B cell (primary cell): Measurements from ENCODE around the gene KRTAP10-5. TPM values are rescaled to one million over a fixed set of nuclear protein-coding genes. Genes with fewer than 3 reads are reported as not detected.

Experiments
- ATAC-seq: fragments of 200-7000 bp; cut with Tn5 transposase; one replicate; pipeline ENCODE4 v1.10.0; 2021; ENCODE audit warnings: low read depth, mild to moderate bottlenecking, moderate number of reproducible peaks, moderate library complexity
- CTCF ChIA-PET: fragments of 350-600 bp; sonication (Branson Sonifier 250); formaldehyde crosslinking; loops from one replicate; lab custom pipeline; 2021; ENCODE audit warnings: antibody characterized with exemption, inconsistent platforms; lab: Charles Lee
- POLR2A ChIA-PET: fragments of 350-600 bp; sonication (Branson Sonifier 250); formaldehyde crosslinking; loops from one replicate; lab custom pipeline; 2021; ENCODE audit warnings: antibody characterized with exemption; lab: Charles Lee
- DNase-seq: peaks from one replicate; pipeline ENCODE4 v3.0.0; 2013
- H2AFZ ChIP-seq: 2 replicates; pipeline ENCODE4 v1.6.1; 2012; ENCODE audit warnings: mild to moderate bottlenecking, low read depth, low read length; ENCODE audit not compliant: insufficient read depth, poor library complexity, severe bottlenecking
- H3K27ac ChIP-seq, 2 donors: 1 replicate in 1 of 2; 2 replicates in 1 of 2; pipeline ENCODE4 v1.5.1; 2012 to 2013; ENCODE audit warnings: low read length in 2 of 2, mild to moderate bottlenecking in 2 of 2, moderate library complexity in 1 of 2
- H3K27me3 ChIP-seq, 4 experiments: fragments of 200-600 bp in 1 of 4; sonication (generic) in 1 of 4; replicated peaks in 1 of 4; 1 replicate in 2 of 4; 2 replicates in 2 of 4; pipeline versions ENCODE4 v1.6.1 to v1.7.0; 2013 to 2016; ENCODE audit warnings: low read length in 3 of 4, mild to moderate bottlenecking in 2 of 4, mixed read lengths in 1 of 4, moderate library complexity in 1 of 4; ENCODE audit not compliant: insufficient read depth in 4 of 4, control insufficient read depth in 3 of 4; ENCODE audit errors: control extremely low read depth in 1 of 4
- H3K36me3 ChIP-seq, 2 experiments: replicated peaks in 1 of 2; 1 replicate in 1 of 2; 2 replicates in 1 of 2; pipeline versions ENCODE4 v1.6.1 to v1.7.1; 2013; ENCODE audit warnings: low read length in 1 of 2; ENCODE audit not compliant: insufficient read depth in 2 of 2, control insufficient read depth in 1 of 2; ENCODE audit errors: control extremely low read depth in 1 of 2, extremely low read depth in 1 of 2
- H3K4me1 ChIP-seq, 2 donors: fragments of 200-600 bp in 1 of 2; sonication (generic) in 1 of 2; 1 replicate in 1 of 2; 2 replicates in 1 of 2; pipeline versions ENCODE4 v1.5.1 to v1.6.1; 2013 to 2017; ENCODE audit warnings: low read length in 2 of 2; ENCODE audit not compliant: control insufficient read depth in 2 of 2, insufficient read depth in 2 of 2
- H3K4me2 ChIP-seq: replicated peaks from 2 replicates; pipeline ENCODE3; 2012; ENCODE audit warnings: mild to moderate bottlenecking, low read depth, low read length; ENCODE audit not compliant: poor library complexity, severe bottlenecking
- H3K4me3 ChIP-seq, 5 experiments: fragments of 200-600 bp in 1 of 5; sonication (generic) in 1 of 5; 1 replicate in 3 of 5; 2 replicates in 2 of 5; pipeline versions ENCODE4 v1.5.1 to v1.7.0; 2011 to 2016; ENCODE audit warnings: low read length in 4 of 5, mild to moderate bottlenecking in 4 of 5, low read depth in 2 of 5, control low read depth in 1 of 5, moderate library complexity in 1 of 5; ENCODE audit not compliant: insufficient read depth in 1 of 5; ENCODE audit errors: control extremely low read depth in 1 of 5, extremely low read depth in 1 of 5
- H3K79me2 ChIP-seq: fragments of 200-600 bp; sonication (generic); one replicate; pipeline ENCODE4 v1.6.0; 2016; ENCODE audit warnings: low read length; ENCODE audit not compliant: control insufficient read depth, insufficient read depth
- H3K9ac ChIP-seq: fragments of 200-600 bp; sonication (generic); 2 replicates; pipeline ENCODE4 v1.6.1; 2017; ENCODE audit warnings: mild to moderate bottlenecking, low read length, moderate library complexity
- H3K9me3 ChIP-seq, 3 donors: one replicate each; pipeline versions ENCODE4 v1.6.1 to v1.7.1; 2013; ENCODE audit warnings: low read length in 2 of 3; ENCODE audit not compliant: control insufficient read depth in 2 of 3, insufficient read depth in 1 of 3; ENCODE audit errors: control extremely low read depth in 1 of 3
- H4K20me1 ChIP-seq: 2 replicates; pipeline ENCODE4 v1.6.0; 2012; ENCODE audit warnings: mild to moderate bottlenecking, low read length; ENCODE audit not compliant: insufficient read depth, control insufficient read depth, poor library complexity, severe bottlenecking
- H3K27ac Mint-ChIP-seq: one replicate; pipeline ENCODE4 v1.8.0; 2021; ENCODE audit warnings: mixed read lengths
- H3K27me3 Mint-ChIP-seq: one replicate; pipeline ENCODE4 v1.8.0; 2021; ENCODE audit warnings: mixed read lengths
- H3K4me1 Mint-ChIP-seq: one replicate; pipeline ENCODE4 v1.8.0; 2021; ENCODE audit warnings: mixed read lengths
- H3K4me3 Mint-ChIP-seq: one replicate; pipeline ENCODE4 v1.8.0; 2021; ENCODE audit warnings: mixed read lengths
- H3K9me3 Mint-ChIP-seq: one replicate; pipeline ENCODE4 v1.8.0; 2022; ENCODE audit warnings: mixed read lengths; ENCODE audit not compliant: insufficient read depth
- CTCF ChIP-seq: fragments of 200-600 bp; IDR thresholded peaks from one replicate; pipeline ENCODE4 v1.8.0; 2022; ENCODE audit warnings: antibody characterized with exemption, mild to moderate bottlenecking
- EZH2 ChIP-seq: IDR thresholded peaks from 2 replicates; pipeline ENCODE4 v1.6.1; 2012; ENCODE audit warnings: borderline replicate concordance, low read depth, mild to moderate bottlenecking, moderate library complexity, low read length; ENCODE audit not compliant: insufficient read depth, poor library complexity, severe bottlenecking
- WGBS: methylation state at CpG from one replicate; pipeline ENCODE4 v1.1.5; 2013; ENCODE audit warnings: missing lambda C conversion rate; ENCODE audit not compliant: insufficient coverage; 5-methylcytosine and 5-hydroxymethylcytosine counted together
- intact Hi-C: fragments of 100-400 bp; cut with micrococcal nuclease; formaldehyde crosslinking; loops from one replicate; pipeline ENCODE4 v1.10.0; 2022
- polyA plus RNA-seq: library from polyadenylated mRNA; depleted of rRNA; stranded (reverse); fragments of >200 nt; gene quantifications from 2 replicates; pipeline ENCODE4 v1.2.3, GENCODE V29; 2012
- total RNA-seq, 2 donors: library from RNA; stranded (reverse); fragments of 120-200 nt in 1 of 2; gene quantifications; 1 replicate in 1 of 2; 2 replicates in 1 of 2; pipeline versions ENCODE4 v1.2.3 to v1.2.4, GENCODE V29; 2013 to 2022

Gene KRTAP10-5
- total and polyA plus RNA-seq, 2 donors (not counting 1 experiment from before 2014, with no cell fraction given): not detected

GRCh38 chr21:44613386-44614155, 33.2 kb upstream of the KRTAP10-5 start:
- H3K9me3 Mint-ChIP-seq: peaks cover 15% of the 10 kb centered on the region
- no peak overlapping the region for H3K27ac ChIP-seq
- peaks cover 4 to 42% (median 25%) of the 10 kb centered on the region in 3 donors for H3K9me3 ChIP-seq
- H3K4me1 ChIP-seq: peaks cover 4% of the 10 kb centered on the region in 2 donors
- H4K20me1 ChIP-seq: no peaks in the 10 kb centered on the region
- H3K9ac ChIP-seq: no peak overlapping the region
- no peak overlapping the region for H3K27ac Mint-ChIP-seq
- H3K27me3 ChIP-seq: peaks cover 0 to 3% (median 1%) of the 10 kb centered on the region in 4 experiments
- H3K4me1 Mint-ChIP-seq: peaks cover 5% of the 10 kb centered on the region
- no peak for DNase-seq
- ChIA-PET CTCF (no interaction called here), POLR2A (no interaction called here)
- no peaks in the 10 kb centered on the region for H3K36me3 ChIP-seq
- no peak for TF ChIP-seq EZH2
- intact Hi-C loops: no loop called here
- no peaks in the 10 kb centered on the region for H3K79me2 ChIP-seq
- 94% methylated on average over 26 of the region's 26 CpGs for WGBS
- H2AFZ ChIP-seq: no peak overlapping the region
- no peak overlapping the region for H3K4me3 ChIP-seq
- no peak overlapping the region for H3K4me2 ChIP-seq
- H3K27me3 Mint-ChIP-seq: peaks cover 4% of the 10 kb centered on the region
- no peak for ATAC-seq
- no peak overlapping the region for H3K4me3 Mint-ChIP-seq

- CTCF ChIA-PET: no interaction called here
- Histone ChIP-seq H3K27me3 (peaks cover 0 to 3% (median 1%) of the 10 kb centered on the region in 4 experiments), H3K4me3 (no peak overlapping the region), H3K36me3 (no peaks in the 10 kb centered on the region), H4K20me1 (no peaks in the 10 kb centered on the region), H3K9me3 (peaks cover 4 to 42% (median 25%) of the 10 kb centered on the region in 3 donors), H3K4me1 (no peaks in the 10 kb centered on the region), H3K4me2 (no peak overlapping the region), H3K79me2 (no peaks in the 10 kb centered on the region), H2AFZ (no peak overlapping the region), H3K9ac (no peak overlapping the region), H3K27ac (no peak overlapping the region)
- no peak for DNase-seq
- Mint-ChIP-seq H3K27me3 (peaks cover 10% of the 10 kb centered on the region), H3K9me3 (peaks cover 15% of the 10 kb centered on the region), H3K4me3 (no peak overlapping the region), H3K27ac (no peak overlapping the region), H3K4me1 (no peaks in the 10 kb centered on the region)
- TF ChIP-seq EZH2 (no peak), CTCF (no peak)
- 88% methylated on average over 13 of the region's 13 CpGs for WGBS
- POLR2A ChIA-PET: no interaction called here
- no peak for ATAC-seq
- intact Hi-C loops: no loop called here
These were observed 32.3 kb upstream of the KRTAP10-5 start for GRCh38 chr21:44612669-44613229.
